NCI-H748 treated with DMSO at 0.1 percent for 48 hours (cell line): ENCODE results near the gene HCN1.
"Not testable (repeated sequence)": the region's sequence is repeated elsewhere in the genome, so short reads cannot be mapped to it uniquely, and the experiment has no call there.

Source experiments
- DNase-seq: peaks from one replicate; lab custom pipeline; 2025; lab: John Stamatoyannopoulos, UW

The HCN1 gene

DNA sequence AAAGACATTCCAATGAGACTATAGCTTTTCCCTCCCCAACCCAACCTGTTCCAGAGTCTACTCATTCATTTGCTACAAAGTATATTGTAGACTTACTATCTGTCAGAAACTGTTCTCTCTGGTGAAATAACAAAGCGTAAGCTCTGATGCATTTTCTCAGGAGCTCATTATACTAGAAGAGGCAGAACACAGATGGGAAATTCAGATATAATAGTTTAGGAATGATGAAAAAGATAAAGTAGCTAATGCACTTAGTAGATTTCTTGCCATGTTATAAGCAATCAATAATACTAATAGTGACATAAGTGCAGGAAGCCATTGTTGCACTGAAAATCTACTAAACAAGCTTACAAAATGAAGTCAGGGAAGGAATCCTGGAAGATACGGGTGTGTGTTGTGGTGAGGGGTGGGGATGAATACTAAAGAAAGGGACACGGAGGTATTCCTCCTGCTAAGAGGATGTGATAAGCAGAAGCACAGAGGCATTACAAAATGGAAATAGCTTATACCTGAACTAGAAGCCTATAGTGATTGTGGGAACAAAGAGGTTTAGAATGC lies 78.2 kb downstream of the HCN1 start:
- no peak for DNase-seq

DNA sequence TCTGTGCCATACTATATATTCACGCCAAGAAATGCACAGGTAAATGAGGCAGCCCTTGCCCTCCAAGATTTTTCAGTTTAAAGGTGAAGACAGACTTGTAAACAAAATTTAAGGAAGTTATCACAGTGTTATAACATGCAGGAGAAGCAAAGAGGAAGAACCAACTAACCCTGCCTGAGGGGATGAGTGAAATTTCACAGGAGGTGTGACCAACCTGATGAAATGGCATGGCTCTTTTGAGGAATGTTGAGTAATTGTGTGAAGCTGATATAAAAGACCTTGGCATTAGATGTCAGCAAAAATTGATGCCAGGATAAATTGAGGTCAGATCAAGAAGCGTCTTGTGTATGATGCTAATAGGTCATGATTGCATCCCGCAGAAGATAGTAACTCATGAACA lies 86.5 kb downstream of the HCN1 start:
- no peak for DNase-seq

DNA sequence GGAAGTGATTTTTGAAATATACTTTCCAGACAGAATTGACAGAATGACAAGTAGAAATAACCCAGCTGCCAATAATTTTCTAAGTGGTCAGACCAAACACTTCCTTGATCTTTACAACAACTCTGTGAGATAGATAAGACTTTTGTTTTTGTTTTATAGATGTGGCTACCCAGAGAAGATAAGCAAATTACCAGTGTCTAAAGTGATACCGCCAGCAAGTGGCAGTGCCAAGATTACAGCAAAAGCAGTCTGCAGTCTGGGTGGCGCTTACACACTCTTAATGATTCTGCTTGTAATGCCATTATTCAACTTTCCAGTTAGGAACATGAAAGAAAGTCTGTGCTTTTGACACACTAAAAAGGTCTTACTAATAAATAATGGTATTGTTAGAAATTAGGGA lies 92.1 kb downstream of the HCN1 start:
- DNase-seq: no peak

DNA sequence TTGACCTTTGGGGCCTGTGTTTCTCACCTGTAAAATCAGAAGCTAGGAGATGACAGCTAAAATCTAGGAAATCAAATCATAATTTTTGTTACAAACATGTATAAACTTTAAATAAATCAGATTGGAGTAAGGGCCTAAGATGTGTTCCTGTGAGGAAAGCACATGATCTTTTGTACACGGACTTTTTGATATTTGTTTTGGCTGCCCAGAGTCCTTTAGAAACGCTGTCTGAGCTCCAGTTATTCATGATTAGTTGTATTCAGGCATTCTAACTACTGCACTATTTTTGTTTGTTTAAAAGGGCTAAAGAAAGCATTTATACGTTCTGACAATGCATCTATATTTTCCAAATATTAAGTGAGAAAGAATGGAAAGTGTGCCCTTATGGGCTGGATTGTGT lies 94.8 kb downstream of the HCN1 start:
- no peak for DNase-seq

DNA sequence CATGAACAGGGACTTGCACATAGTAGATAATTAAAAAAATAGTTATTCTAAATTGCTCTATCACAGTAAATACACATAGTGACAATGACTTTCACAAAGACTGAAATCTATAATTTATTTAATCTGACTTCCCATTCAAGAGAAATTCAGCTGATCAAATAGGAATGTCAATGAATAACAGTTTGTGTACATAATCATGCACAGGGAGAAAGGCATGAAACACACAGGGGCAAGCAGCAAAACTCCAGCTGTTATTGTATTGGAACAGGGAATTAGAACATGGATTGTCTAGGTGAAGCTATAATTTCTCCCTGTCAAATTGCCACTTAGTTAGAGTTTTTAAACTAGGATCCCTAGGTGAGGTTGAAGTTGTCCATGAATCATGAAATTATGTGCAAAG lies 99.9 kb downstream of the HCN1 start:
- DNase-seq: peak; percentile 64

DNA sequence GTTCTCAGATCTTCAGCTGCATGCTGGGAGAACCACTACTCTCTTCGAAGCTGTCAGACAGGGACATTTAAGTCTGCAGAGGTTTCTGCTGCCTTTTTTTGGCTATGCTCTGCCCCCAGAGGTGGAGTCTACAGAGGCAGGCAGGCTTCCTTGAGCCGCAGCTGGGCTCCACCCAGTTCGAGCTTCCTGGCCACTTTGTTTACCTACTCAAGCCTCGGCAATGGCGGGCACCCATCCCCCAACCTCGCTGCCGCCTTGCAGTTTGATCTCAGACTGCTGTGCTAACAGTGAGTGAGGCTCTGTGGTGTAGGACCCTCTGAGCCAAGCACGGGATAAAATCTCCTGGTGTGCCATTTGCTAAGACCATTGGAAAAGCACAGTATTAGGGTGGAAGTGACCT lies 110.2 kb downstream of the HCN1 start:
- DNase-seq: not testable (repeated sequence)

DNA sequence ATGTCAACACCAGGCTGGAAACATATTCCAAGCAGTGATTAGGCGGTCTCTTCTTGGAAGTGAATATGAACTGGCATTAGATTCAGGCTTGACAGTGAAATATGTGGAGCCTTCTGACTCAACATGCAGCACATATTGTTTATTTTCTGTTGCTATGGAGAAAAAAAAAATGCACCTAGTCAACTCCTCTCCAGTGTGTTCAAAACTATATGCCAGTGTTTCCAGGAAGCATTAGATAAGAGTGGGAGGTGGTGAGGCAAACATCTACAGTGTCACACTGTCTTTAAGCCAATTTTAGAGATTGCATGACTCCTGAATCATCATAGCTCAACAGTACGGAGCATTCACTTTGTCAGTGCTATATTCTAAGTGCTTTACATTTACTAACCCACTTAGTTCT lies 117.9 kb downstream of the HCN1 start:
- no peak for DNase-seq

DNA sequence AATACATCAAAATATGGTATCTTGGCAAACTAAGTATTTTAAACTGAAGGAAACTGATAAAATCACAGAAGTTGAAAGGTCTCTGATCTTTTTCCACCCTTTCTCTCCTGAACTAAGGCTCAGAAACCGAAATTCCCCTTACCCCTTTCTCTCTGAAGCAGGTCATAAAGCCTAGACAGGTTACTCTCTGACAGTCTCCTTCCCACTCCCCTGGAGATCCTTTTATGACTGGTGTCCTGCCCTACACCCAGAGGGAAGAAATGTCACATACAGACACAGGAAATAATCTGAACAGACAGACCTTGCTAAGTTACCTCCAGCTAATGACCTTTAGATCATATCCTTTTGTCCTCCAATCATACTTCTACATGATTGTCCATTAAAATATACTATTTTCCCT lies 127.4 kb downstream of the HCN1 start:
- DNase-seq: no peak

DNA sequence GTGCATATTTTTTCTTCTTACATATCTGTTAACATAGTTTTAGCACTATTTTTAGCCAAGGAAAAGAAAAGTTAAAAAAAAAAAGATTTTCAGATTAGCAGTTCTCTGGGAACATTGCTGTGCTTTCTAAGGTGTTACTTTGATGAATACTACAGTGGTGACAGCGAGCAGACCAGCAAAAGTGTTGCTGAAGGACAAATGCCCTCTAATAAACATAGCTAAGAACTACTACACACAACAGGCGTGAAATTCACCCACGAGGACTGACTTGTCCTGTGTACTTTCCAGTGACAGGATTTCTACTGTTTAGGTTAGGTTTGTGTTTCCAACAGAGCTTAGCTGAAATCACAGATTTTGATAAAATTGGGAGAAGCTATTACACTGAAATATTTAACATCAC lies 153.8 kb downstream of the HCN1 start:
- no peak for DNase-seq

DNA sequence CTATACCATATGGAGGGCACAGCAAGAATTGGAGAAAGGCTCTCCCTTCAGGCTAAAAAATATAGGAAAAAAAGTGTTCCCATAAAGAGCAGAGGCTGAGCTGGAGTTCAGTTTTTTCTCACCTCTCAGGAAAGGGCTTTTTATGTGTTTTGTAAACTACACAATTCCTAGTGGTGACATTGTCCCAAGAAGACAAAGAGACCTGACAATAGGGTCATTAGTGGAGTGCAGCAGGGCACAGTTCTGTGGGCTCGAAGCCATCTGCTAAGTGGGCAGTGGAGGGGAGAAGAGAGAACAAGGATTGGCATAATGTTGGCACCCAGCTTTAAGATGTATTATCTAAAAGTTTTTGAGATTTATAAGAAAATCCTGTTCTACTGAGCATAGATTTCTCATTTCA lies 162.5 kb downstream of the HCN1 start:
- DNase-seq: no peak

DNA sequence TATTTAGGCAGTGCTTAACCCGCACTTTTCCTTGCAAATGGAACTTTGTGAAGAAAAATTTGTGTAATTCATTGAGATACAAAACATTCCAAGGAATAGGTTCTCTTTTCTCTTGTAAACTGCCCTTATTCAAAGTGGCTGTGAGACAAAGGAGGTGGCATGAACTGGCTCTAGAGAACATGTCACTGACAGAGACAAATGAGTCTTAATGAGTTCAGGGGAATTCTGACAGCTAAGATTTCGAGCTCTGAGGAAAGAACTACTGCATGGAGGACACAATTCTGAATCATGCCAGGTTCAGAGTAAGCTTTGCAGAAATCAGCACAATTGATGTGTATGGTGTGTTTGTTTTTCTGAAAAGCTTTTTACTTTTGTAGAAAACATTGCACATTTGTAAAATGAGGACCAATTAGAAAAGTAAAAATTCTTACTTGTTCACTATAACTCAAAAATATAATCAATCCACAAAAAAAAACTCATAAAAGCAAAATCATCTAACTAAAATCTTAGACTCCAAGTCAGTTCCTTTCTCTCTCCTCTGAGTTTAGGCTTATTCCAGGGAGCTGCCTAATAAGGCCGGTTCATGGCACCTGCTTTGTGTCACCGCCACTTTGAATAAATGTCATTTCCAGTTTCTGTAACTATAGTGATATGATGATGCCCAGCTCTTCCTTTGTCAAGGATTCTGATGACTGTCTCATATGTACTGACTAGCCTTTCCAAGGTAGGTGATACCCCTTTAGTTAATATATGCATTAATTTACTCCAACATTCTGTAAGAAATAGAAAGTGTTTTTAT lies 163.2 kb downstream of the HCN1 start:
- no peak for DNase-seq

DNA sequence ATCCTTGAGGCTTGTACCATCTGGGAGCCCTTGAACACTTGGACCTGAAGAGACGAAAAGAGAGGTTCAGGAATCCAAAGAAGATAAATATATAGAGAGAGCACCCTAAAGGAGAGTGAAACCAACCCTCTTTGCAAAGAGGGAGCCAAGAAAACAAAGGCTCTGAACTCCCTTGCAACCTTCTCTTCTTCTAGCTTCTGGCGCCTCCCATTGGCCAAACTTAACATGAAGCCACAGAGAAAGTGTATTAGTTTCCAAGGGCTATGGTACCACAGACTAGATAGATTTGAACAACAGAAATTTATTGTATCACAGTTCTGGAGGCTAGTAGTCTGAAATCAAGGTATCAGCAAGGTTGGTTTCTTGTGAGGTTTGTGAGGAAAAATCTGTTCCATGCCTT lies 175.1 kb downstream of the HCN1 start:
- DNase-seq: peak; percentile 52

DNA sequence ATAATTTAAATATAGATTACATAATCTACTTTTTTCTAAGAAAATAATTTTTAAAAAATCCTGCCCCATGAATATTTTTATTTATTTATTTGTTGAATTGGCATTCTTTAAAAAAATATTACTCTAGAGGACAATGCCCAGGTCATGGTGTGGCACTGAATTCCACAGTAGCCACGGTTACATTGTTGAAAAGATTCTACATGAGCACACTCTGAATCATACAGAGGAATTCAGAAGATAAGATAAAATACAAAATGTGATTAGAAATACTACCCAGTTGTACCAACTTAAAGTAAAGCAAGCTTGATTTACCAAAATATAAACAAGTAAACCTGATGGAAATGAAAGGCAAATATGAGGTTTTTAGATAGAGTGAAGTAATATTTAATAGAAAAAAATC lies 183.7 kb downstream of the HCN1 start:
- DNase-seq: no peak

DNA sequence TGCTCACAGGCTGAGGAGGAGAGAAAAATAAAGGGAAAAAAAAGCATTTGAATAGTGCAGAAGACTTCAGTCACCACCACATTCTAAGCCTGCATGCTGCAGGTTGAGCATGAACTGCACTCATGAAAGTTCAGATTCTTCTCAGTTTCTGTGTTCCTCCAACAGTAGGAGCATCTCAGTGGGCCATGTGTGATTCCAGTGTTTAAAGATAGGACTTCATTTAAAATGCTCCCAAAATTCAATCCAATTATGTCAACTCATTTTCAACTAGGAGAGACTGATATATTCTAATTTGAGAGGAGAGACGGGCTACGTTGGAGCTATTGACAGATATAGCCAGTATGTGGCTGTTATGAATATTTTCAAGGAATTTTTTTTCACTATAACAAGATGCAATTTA lies 186.8 kb downstream of the HCN1 start:
- no peak for DNase-seq

DNA sequence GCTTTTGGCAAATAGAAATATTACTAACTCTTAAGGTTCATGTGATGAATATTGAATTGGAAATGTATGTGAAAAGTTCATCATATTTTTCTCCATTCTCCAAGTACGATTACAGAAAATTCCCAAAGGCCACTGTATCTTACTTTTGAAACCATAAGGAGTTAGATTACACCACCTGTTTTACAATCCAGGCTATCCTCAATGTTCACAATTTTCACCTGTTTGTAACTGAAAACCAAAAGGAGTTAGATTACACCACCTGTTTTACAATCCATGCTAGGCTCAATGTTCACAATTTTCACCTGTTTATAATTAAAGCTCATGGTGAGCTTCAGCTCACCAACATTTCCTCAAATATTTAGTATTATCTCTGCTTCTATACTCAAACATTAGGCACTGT lies 188.0 kb downstream of the HCN1 start:
- DNase-seq: peak; percentile 25

DNA sequence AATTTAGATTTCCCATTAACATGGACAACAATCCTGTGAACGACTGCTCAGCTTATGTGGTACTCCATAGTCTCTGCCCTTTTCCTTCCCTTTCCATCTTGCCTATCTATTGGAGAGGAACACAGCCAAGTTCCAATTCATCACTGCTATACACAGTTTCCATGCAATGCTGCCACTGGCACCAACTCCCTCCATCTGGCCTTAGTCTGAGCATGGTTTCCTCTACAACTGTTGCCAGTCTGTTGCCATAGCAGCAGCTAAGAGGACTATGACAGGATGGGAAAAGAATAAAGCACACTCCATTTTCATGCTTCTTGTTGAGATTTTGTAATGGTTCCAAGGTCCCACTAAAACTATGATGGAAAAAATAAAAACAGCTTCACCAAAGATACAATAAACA lies 189.0 kb downstream of the HCN1 start:
- DNase-seq: peak; percentile 89

DNA sequence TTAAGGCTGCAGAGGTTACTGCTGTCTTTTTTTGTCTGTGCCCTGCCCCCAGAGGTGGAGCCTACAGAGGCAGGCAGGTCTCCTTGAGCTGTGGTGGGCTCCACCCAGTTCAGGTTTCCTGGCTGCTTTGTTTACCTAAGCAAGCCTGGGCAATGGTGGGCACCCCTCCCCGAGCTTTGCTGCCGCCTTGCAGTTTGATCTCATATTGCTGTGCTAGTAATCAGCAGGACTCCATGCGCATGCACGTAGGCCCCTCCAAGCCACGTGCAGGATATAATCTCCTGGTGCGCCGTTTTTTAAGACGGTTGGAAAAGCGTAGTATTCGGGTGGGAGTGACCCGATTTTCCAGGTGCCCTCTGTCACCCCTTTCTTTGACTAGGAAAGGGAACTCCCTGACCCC lies 197.2 kb downstream of the HCN1 start:
- not testable (repeated sequence) for DNase-seq

DNA sequence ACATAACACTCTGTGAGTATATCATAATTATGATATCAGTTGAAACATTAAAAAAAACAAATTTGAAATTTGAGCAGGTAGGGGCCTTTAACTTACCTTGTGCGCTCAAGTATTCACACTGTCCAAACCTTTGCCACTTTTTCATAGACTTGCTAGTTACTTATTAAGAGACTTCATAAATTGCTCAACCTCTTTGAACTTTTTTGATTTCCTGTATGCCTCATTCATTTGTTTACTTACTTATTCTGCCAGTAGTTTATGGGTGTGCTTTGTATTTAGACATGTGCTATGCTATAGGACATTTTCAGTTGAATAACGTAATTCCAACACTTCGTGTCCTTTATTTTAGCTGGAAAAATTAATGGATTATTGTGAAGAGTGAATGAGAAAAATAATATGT lies 204.8 kb downstream of the HCN1 start:
- DNase-seq: no peak

DNA sequence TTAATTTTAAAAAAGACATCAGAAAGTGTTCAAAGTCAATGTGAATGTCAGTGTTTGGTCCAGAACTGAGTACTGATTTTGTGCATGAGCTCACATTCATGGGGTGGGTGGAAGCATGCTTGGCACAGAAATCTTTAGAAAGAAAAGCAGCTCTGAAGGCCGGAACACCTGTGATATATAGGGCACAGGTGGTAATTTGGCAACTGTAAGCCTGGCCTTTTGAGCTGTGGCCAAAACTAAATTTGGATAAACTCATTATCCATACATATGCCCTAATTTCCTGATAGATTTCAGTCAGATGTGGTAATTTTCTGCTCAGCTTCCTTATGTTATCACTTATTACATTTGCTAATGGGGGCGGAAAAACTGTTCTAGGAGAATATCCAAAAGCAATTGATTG lies 211.4 kb downstream of the HCN1 start:
- DNase-seq: no peak

DNA sequence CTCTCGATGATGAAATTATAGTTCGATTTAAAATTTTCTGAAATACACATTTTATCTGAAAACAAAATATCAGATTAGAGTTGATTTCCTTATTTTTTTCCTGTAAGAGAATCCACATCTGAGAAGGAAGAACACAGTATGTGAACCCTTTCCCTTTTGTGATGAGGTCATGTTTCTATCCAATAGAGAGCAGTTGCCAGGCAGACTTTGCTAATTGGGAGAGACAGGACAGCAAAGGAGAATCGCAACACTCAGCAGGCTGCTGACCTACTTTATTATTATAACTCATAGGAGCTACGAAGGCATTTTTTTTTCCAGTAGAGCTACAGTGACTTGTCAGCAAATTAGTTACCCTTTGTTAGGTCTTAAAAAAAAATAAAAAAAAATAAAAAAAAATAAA lies 242.1 kb downstream of the HCN1 start:
- no peak for DNase-seq

DNA sequence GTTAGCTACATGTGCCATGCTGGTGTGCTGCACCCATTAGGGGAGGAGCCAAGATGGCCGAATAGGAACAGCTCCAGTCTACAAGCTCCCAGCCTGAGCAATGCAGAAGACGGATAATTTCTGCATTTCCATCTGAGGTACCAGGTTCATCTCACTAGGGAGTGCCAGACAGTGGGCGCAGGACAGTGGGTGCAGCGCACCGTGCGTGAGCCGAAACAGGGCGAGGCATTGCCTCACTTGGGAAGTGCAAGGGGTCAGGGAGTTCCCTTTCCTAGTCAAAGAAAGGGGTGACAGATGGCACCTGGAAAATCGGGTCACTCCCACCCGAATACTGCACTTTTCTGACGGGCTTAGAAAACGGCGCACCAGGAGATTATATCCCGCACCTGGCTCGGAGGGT lies 251.3 kb downstream of the HCN1 start:
- DNase-seq: not testable (repeated sequence)

DNA sequence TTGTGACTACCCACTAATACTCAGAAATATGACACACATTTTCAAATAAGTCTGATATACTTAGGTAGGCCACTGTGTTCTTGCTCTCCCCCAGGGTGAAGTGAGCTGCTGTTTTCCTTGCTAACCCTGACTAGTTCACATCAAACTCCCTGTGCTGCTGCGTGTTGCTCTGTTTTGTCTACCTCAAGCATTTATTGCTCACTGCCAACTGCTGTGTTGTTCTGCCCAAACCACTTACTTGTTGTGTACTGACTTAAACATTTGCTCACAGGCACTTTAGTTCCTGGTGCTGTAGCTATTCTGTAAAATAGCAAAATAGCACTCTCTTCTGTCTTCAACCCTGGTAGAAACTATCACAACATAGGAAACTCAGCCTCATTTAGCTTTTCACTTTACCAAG lies 255.7 kb downstream of the HCN1 start:
- no peak for DNase-seq

DNA sequence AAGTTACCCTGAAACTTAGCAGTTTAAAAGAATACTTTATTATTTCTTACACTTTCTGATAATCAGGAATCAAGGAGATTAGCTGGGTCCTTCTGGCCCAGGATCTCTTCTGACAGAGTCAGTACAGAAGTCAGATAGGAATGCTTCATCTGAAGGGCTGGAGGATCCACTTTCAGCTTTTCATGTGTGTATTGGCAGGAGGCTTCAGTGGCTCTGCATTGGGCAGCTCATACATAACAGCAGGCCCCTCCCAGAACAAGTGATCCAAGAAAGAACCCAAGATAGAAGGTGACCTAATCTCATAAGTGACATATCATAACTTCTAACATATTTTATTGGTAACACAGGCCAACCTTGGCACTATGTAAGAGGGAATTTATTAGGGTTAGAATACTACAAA lies 258.4 kb downstream of the HCN1 start:
- DNase-seq: no peak
